H1 (cell line): ENCODE results near the gene JAM2. TPM values are rescaled to one million over a fixed set of nuclear protein-coding genes. Genes with fewer than 3 reads are reported as not detected.

Source experiments
- CTCF ChIA-PET: fragments of 300-600 bp; sonication (Branson Sonifier 250); formaldehyde crosslinking; loops from one replicate; lab custom pipeline; 2021; ENCODE audit not compliant: partially characterized antibody; lab: Charles Lee
- POLR2A ChIA-PET: fragments of 300-600 bp; sonication (Branson Sonifier 250); formaldehyde crosslinking; loops from one replicate; lab custom pipeline; 2021; ENCODE audit warnings: inconsistent platforms; ENCODE audit not compliant: partially characterized antibody; lab: Charles Lee
- DNase-seq, 2 experiments: peaks; one replicate each; pipeline versions ENCODE4 v3.0.0 to v3.0.0-alpha.2; 2010 to 2022; ENCODE audit warnings: low spot score in 2 of 2, low read depth in 1 of 2, mixed read lengths in 1 of 2
- FAIRE-seq: peaks from 2 replicates; lab custom pipeline; 2011; peaks lifted over from hg19 to GRCh38; lab: Jason Lieb, UNC
- H2AFZ ChIP-seq: 2 replicates; pipeline ENCODE4 v1.8.1; 2012; ENCODE audit warnings: low read length, inconsistent platforms
- H2AK5ac ChIP-seq: 2 replicates; pipeline ENCODE4 v1.6.1; 2013; ENCODE audit warnings: low read depth, low read length
- H2BK120ac ChIP-seq: replicated peaks from 2 replicates; pipeline ENCODE3; 2013; ENCODE audit warnings: low read depth, low read length, inconsistent platforms
- H2BK12ac ChIP-seq: 2 replicates; pipeline ENCODE4 v1.6.1; 2013; ENCODE audit warnings: low read depth, low read length
- H2BK15ac ChIP-seq: 2 replicates; pipeline ENCODE4 v1.6.1; 2013; ENCODE audit warnings: low read length
- H2BK20ac ChIP-seq: 2 replicates; pipeline ENCODE4 v1.6.1; 2013; ENCODE audit warnings: low read length
- H2BK5ac ChIP-seq: 2 replicates; pipeline ENCODE4 v1.6.1; 2013; ENCODE audit warnings: low read depth, low read length
- H3K14ac ChIP-seq: 2 replicates; pipeline ENCODE4 v1.6.1; 2013; ENCODE audit warnings: inconsistent platforms; ENCODE audit not compliant: insufficient read length
- H3K18ac ChIP-seq: 2 replicates; pipeline ENCODE4 v1.6.1; 2013; ENCODE audit warnings: low read length; ENCODE audit errors: extremely low read depth
- H3K23ac ChIP-seq: 2 replicates; pipeline ENCODE4 v1.6.1; 2013; ENCODE audit warnings: inconsistent platforms; ENCODE audit not compliant: insufficient read length
- H3K23me2 ChIP-seq: 2 replicates; pipeline ENCODE4 v1.6.1; 2013; ENCODE audit warnings: low read depth, low read length
- H3K27ac ChIP-seq: 2 replicates; pipeline ENCODE4 v1.6.1; 2011; ENCODE audit warnings: low read depth, low read length, inconsistent platforms
- H3K27me3 ChIP-seq, 4 experiments: replicated peaks in 1 of 4; 1 replicate in 1 of 4; 2 replicates in 3 of 4; pipeline versions ENCODE4 v1.6.1 to v1.8.1; 2011 to 2013; ENCODE audit warnings: low read length in 3 of 4, mild to moderate bottlenecking in 3 of 4, inconsistent platforms in 2 of 4, mixed read lengths in 2 of 4, moderate library complexity in 1 of 4; ENCODE audit not compliant: control insufficient read depth in 3 of 4, insufficient read depth in 3 of 4; ENCODE audit errors: extremely low read depth in 1 of 4
- H3K36me3 ChIP-seq, 4 experiments: 2 replicates each; pipeline versions ENCODE4 v1.6.1 to v1.8.1; 2011 to 2013; ENCODE audit warnings: mild to moderate bottlenecking in 4 of 4, low read length in 3 of 4, moderate library complexity in 2 of 4, control low read depth in 1 of 4, inconsistent platforms in 1 of 4; ENCODE audit not compliant: insufficient read depth in 4 of 4, control insufficient read depth in 2 of 4
- H3K4ac ChIP-seq: replicated peaks from 2 replicates; pipeline ENCODE3; 2013; ENCODE audit warnings: low read length, low read depth, mixed read lengths, inconsistent platforms; ENCODE audit not compliant: insufficient read length
- H3K4me1 ChIP-seq, 4 experiments: replicated peaks in 1 of 4; 1 replicate in 1 of 4; 2 replicates in 3 of 4; pipeline versions ENCODE4 v1.6.1 to v1.8.1; 2011 to 2013; ENCODE audit warnings: low read length in 3 of 4, inconsistent platforms in 2 of 4, mixed read lengths in 1 of 4; ENCODE audit not compliant: insufficient read depth in 4 of 4, control insufficient read depth in 3 of 4
- H3K4me2 ChIP-seq, 2 experiments: 2 replicates each; pipeline versions ENCODE4 v1.6.1 to v1.8.1; 2011 to 2013; ENCODE audit warnings: low read depth in 2 of 2, low read length in 2 of 2, control low read depth in 1 of 2, inconsistent platforms in 1 of 2, mild to moderate bottlenecking in 1 of 2; ENCODE audit not compliant: insufficient read depth in 1 of 2
- H3K4me3 ChIP-seq, 4 experiments: fragments of 200-600, 300-600 bp in 1 of 4; sonication (generic), shearing (Covaris generic), sonication (Bioruptor Twin) in 1 of 4; 2 replicates each; pipeline versions ENCODE4 v1.5.1 to v1.8.1; 2011 to 2016; ENCODE audit warnings: low read length in 4 of 4, low read depth in 3 of 4, control low read depth in 2 of 4, inconsistent platforms in 2 of 4, mild to moderate bottlenecking in 2 of 4, mixed read lengths in 1 of 4, moderate library complexity in 1 of 4; ENCODE audit not compliant: insufficient read depth in 2 of 4; ENCODE audit errors: extremely low read depth in 1 of 4
- H3K56ac ChIP-seq: replicated peaks from 2 replicates; pipeline ENCODE3; 2013; ENCODE audit warnings: low read depth, mild to moderate bottlenecking, mixed read lengths, low read length, inconsistent platforms; ENCODE audit not compliant: insufficient read length
- H3K79me1 ChIP-seq: 2 replicates; pipeline ENCODE4 v1.6.1; 2013; ENCODE audit warnings: low read depth, low read length, control low read depth
- H3K79me2 ChIP-seq, 2 experiments: 2 replicates each; pipeline versions ENCODE4 v1.6.1 to v1.8.1; 2012 to 2013; ENCODE audit warnings: low read length in 2 of 2, mild to moderate bottlenecking in 2 of 2, inconsistent platforms in 1 of 2; ENCODE audit not compliant: insufficient read depth in 2 of 2, control insufficient read depth in 1 of 2
- H3K9ac ChIP-seq, 4 experiments: replicated peaks in 1 of 4; 1 replicate in 1 of 4; 2 replicates in 3 of 4; pipeline versions ENCODE4 v1.6.1 to v1.8.1; 2011 to 2013; ENCODE audit warnings: low read depth in 3 of 4, low read length in 3 of 4, control low read depth in 2 of 4, mild to moderate bottlenecking in 2 of 4, moderate library complexity in 2 of 4, inconsistent platforms in 1 of 4; ENCODE audit errors: extremely low read depth in 1 of 4
- H3K9me3 ChIP-seq, 2 experiments: 2 replicates each; pipeline versions ENCODE4 v1.6.1 to v1.8.1; 2012 to 2013; ENCODE audit warnings: mild to moderate bottlenecking in 2 of 2, moderate library complexity in 2 of 2, control low read depth in 1 of 2, inconsistent platforms in 1 of 2, low read depth in 1 of 2, low read length in 1 of 2, mixed read lengths in 1 of 2; ENCODE audit not compliant: insufficient read depth in 2 of 2
- H4K20me1 ChIP-seq, 2 experiments: replicated peaks in 1 of 2; 2 replicates each; pipeline versions ENCODE3 to v1.8.1; 2011 to 2013; ENCODE audit warnings: inconsistent platforms in 2 of 2, low read length in 2 of 2, mild to moderate bottlenecking in 1 of 2; ENCODE audit not compliant: insufficient read depth in 2 of 2, control insufficient read depth in 1 of 2
- H4K5ac ChIP-seq: 2 replicates; pipeline ENCODE4 v1.6.1; 2013; ENCODE audit warnings: low read length, low read depth, mixed read lengths, inconsistent platforms; ENCODE audit not compliant: insufficient read length
- H4K8ac ChIP-seq: 2 replicates; pipeline ENCODE4 v1.8.0; 2013; ENCODE audit warnings: mild to moderate bottlenecking, moderate library complexity, low read length, inconsistent platforms; ENCODE audit not compliant: insufficient read depth; ENCODE audit errors: extremely low read depth
- H4K91ac ChIP-seq: replicated peaks from 2 replicates; pipeline ENCODE3; 2013; ENCODE audit warnings: low read length, mixed read lengths, inconsistent platforms; ENCODE audit not compliant: insufficient read length
- SP4 ChIP-seq: IDR thresholded peaks from 2 replicates; pipeline ENCODE4 v1.6.1; 2012; ENCODE audit warnings: low read length, inconsistent platforms
- SRF ChIP-seq: IDR thresholded peaks from 2 replicates; pipeline ENCODE4 v1.6.1; 2011; ENCODE audit warnings: mild to moderate bottlenecking, low read depth, low read length, moderate library complexity
- WGBS, 2 experiments: shearing (Covaris generic) in 1 of 2; methylation state at CpG; one replicate each; pipeline versions ENCODE4 v1.1.6 to v1.1.7; 2013 to 2015; ENCODE audit warnings: low lambda C conversion rate in 2 of 2, mixed read lengths in 2 of 2, inconsistent platforms in 1 of 2, low coverage in 1 of 2, missing lambda C conversion rate in 1 of 2; ENCODE audit not compliant: insufficient replicate concordance in 2 of 2, insufficient coverage in 1 of 2, insufficient read length in 1 of 2; ENCODE audit errors: extremely low coverage in 1 of 2, missing lambda C conversion rate in 1 of 2; 5-methylcytosine and 5-hydroxymethylcytosine counted together
- polyA plus RNA-seq, 7 experiments: library from polyadenylated mRNA; depleted of rRNA in 3 of 7; stranded (reverse) in 5 of 7; unstranded in 2 of 7; fragments of >200 nt in 5 of 7; fragments of 200-250 nt in 2 of 7; gene quantifications; 1 replicate in 5 of 7; 2 replicates in 1 of 7; 4 replicates in 1 of 7; pipeline versions ENCODE4 v1.2.1 to v1.2.3, GENCODE V29; 2011 to 2013; ENCODE audit warnings: missing spikeins in 2 of 7, mixed read lengths in 2 of 7
- total RNA-seq: library from RNA; stranded (reverse); fragmentation: NEBNext Ultra II Directional; extraction: Animal tissue kit (Norgen Biotek cat#: 25700); gene quantifications from 2 replicates; pipeline ENCODE4 v1.2.1, GENCODE V29; 2021

The JAM2 gene
- total and polyA plus RNA-seq, 2 of the 8 experiments (the other 6 are each of a cell fraction or from before 2014, with no cell fraction given), result 4.9 to 9.5 TPM

DNA sequence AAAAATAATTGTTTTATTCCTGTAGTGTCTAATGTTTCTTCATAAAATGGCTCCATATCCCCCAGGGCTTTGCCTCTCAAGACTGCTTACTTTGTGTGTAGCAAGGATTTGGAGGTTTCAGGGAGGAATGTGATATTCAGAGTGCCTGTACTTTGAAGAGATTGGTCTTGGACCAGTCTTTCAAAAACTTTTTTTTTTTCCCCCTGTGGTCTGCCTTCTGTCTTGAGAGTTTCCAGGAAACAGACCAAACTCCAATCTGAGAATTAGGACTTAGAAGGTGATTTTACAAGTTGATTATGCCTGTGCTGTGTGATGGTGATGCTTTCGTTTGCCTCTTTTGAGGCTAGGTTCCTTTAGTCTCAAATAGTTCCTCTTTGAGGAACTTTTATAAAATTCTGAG is 121.6 kb downstream of the JAM2 start:
- Histone ChIP-seq H3K9ac (no peak overlapping the region), H3K18ac (no peak overlapping the region), H2BK15ac (no peak overlapping the region), H4K8ac (no peak overlapping the region), H3K79me1 (peaks cover 2% of the 10 kb centered on the region; the same call in 1 of the 2 replicates), H2BK20ac (no peak overlapping the region), H4K91ac (no peak overlapping the region), H4K5ac (no peak overlapping the region), H3K23me2 (no peaks in the 10 kb centered on the region), H2BK5ac (no peak overlapping the region), H3K4me1 (no peaks in the 10 kb centered on the region), H4K20me1 (no peaks in the 10 kb centered on the region), H2AFZ (no peak overlapping the region), H3K4me3 (no peak overlapping the region), H2AK5ac (no peak overlapping the region), H2BK12ac (no peak overlapping the region), H3K4ac (no peak overlapping the region), H3K9me3 (no peaks in the 10 kb centered on the region), H2BK120ac (no peak overlapping the region), H3K36me3 (peaks cover 6 to 51% (median 21%) of the 10 kb centered on the region in 4 experiments), H3K56ac (no peak overlapping the region), H3K27me3 (peaks cover 0 to 1% (median 0%) of the 10 kb centered on the region in 4 experiments; a peak in 1 of 7 replicates), H3K79me2 (no peaks in the 10 kb centered on the region), H3K23ac (no peak overlapping the region), H3K4me2 (no peak overlapping the region), H3K27ac (no peak overlapping the region), H3K14ac (no peak overlapping the region)
- POLR2A ChIA-PET, result no interaction called here
- 87% methylated on average over 1 of the region's 1 CpG; no CpG with 5 or more reads in 1 of the 2 experiments for WGBS, 2 experiments
- DNase-seq (no peak), FAIRE-seq (no peak)
- CTCF ChIA-PET, result no interaction called here
- TF ChIP-seq SRF, result no peak
- TF ChIP-seq SP4, result no peak
